Mesendoderm (in vitro differentiated cells): ENCODE measurements around the gene DUSP15.

Source experiments
- DNase-seq: peaks from one replicate; pipeline ENCODE4 v3.0.0; 2013
- H2AK5ac ChIP-seq: 2 replicates; pipeline ENCODE4 v1.6.1; 2013; ENCODE audit warnings: low read length, inconsistent platforms
- H2BK120ac ChIP-seq: 2 replicates; pipeline ENCODE4 v1.6.1; 2013; ENCODE audit warnings: low read depth, mild to moderate bottlenecking, low read length, moderate library complexity, mixed read lengths
- H2BK15ac ChIP-seq: replicated peaks from 2 replicates; pipeline ENCODE4 v1.6.1; 2013; ENCODE audit warnings: low read depth, mild to moderate bottlenecking, moderate library complexity
- H2BK5ac ChIP-seq: 2 replicates; pipeline ENCODE4 v1.6.1; 2013; ENCODE audit warnings: low read length, inconsistent platforms
- H3K18ac ChIP-seq: 2 replicates; pipeline ENCODE4 v1.6.1; 2013; ENCODE audit warnings: mild to moderate bottlenecking, low read length, mixed read lengths
- H3K23ac ChIP-seq: one replicate; pipeline ENCODE4 v1.6.1; 2013; ENCODE audit warnings: low read length
- H3K27ac ChIP-seq: 2 replicates; pipeline ENCODE4 v1.5.1; 2013; ENCODE audit warnings: low read depth, mild to moderate bottlenecking, inconsistent platforms, low read length, moderate library complexity
- H3K27me3 ChIP-seq: 2 replicates; pipeline ENCODE4 v1.6.1; 2013; ENCODE audit warnings: low read length, control low read depth, mild to moderate bottlenecking, inconsistent platforms; ENCODE audit not compliant: insufficient read depth, poor library complexity
- H3K36me3 ChIP-seq: 2 replicates; pipeline ENCODE4 v1.6.1; 2013; ENCODE audit warnings: low read length, inconsistent platforms; ENCODE audit not compliant: control insufficient read depth, insufficient read depth
- H3K4ac ChIP-seq: one replicate; pipeline ENCODE4 v1.6.1; 2013; ENCODE audit warnings: low read depth, mild to moderate bottlenecking, low read length, moderate library complexity
- H3K4me1 ChIP-seq: 2 replicates; pipeline ENCODE4 v1.6.1; 2013; ENCODE audit warnings: low read depth, low read length, inconsistent platforms; ENCODE audit not compliant: control insufficient read depth
- H3K4me2 ChIP-seq: 2 replicates; pipeline ENCODE4 v1.6.1; 2013; ENCODE audit warnings: low read length
- H3K4me3 ChIP-seq: 2 replicates; pipeline ENCODE4 v1.5.1; 2013; ENCODE audit warnings: mild to moderate bottlenecking, low read length
- H3K56ac ChIP-seq: one replicate; pipeline ENCODE4 v1.6.1; 2013; ENCODE audit warnings: low read length
- H3K79me1 ChIP-seq: 2 replicates; pipeline ENCODE4 v1.6.1; 2013; ENCODE audit warnings: low read length, inconsistent platforms
- H3K79me2 ChIP-seq: 2 replicates; pipeline ENCODE4 v1.6.1; 2013; ENCODE audit warnings: mild to moderate bottlenecking, low read length; ENCODE audit not compliant: control insufficient read depth, insufficient read depth
- H3K9ac ChIP-seq: 2 replicates; pipeline ENCODE4 v1.6.1; 2013; ENCODE audit warnings: low read length, inconsistent platforms
- H4K5ac ChIP-seq: one replicate; pipeline ENCODE4 v1.6.1; 2013; ENCODE audit warnings: low read length
- H4K8ac ChIP-seq: one replicate; pipeline ENCODE4 v1.6.1; 2013; ENCODE audit warnings: low read depth, mild to moderate bottlenecking, control low read depth, low read length, moderate library complexity
- WGBS: extraction: QIAGEN DNeasy Blood & Tissue Kit; methylation state at CpG from one replicate; pipeline ENCODE4 v1.1.7; 2013; ENCODE audit warnings: low lambda C conversion rate, missing lambda C conversion rate; ENCODE audit not compliant: insufficient coverage; ENCODE audit errors: extremely low coverage; 5-methylcytosine and 5-hydroxymethylcytosine counted together

The DUSP15 gene

DNA sequence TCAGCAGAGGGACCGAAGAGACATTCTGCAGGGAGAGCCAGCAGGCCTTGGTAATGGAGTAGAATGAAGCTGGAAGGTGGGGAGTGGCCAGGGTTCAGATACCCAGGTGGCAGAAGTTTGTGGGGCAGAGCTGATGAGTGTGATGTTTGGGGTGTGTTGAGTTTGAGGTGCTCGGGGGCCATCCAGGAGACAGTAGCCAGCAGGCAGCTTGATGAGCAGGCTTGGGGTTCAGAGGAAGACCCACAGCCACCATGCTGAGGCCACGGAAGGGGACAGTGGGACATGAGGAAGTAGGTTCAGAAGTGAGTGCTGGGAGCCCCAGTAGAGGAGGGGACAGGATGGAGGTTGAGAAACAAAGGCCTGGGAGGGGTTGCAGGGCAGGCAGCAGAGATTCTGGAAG lies 13.8 kb downstream of the DUSP15 start:
- Histone ChIP-seq H3K27ac (no peak overlapping the region), H3K4me3 (no peak overlapping the region), H3K4me1 (peaks cover 4% of the 10 kb centered on the region), H3K79me1 (no peaks in the 10 kb centered on the region), H3K18ac (no peak overlapping the region), H3K23ac (no peak overlapping the region), H4K8ac (no peak overlapping the region), H2BK5ac (no peak overlapping the region), H3K36me3 (no peaks in the 10 kb centered on the region), H3K79me2 (no peaks in the 10 kb centered on the region), H4K5ac (no peak overlapping the region), H2BK120ac (no peak overlapping the region), H2BK15ac (no peak overlapping the region), H3K27me3 (no peaks in the 10 kb centered on the region), H3K4me2 (no peak overlapping the region), H3K4ac (no peak overlapping the region), H3K9ac (no peak overlapping the region), H2AK5ac (no peak overlapping the region), H3K56ac (no peak overlapping the region)
- no CpG with 5 or more reads among the region's 3 CpGs for WGBS
- DNase-seq: no peak

DNA sequence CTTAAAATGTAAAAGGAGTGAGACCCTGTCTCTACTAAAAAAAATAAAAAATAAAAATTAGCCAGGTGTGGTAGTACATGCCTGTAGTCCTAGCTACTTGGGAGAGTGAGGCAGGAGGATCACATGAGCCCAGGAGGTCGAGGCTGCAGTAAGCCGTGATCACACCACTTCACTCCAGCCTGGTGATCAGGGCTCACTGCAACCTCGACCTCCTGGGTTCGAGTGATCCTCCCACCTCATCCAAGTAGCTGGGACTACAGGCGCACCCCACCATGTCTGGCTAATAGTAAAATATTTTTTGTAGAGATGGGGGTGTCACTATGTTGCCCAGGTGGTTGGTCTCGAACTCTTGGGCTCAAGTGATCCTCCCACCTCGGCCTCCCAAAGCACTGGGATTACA lies 16.8 kb downstream of the DUSP15 start:
- Histone ChIP-seq H3K9ac (no peak overlapping the region), H3K27me3 (peaks cover 4% of the 10 kb centered on the region), H3K4me1 (no peaks in the 10 kb centered on the region), H3K36me3 (no peaks in the 10 kb centered on the region), H3K4me3 (no peak overlapping the region), H3K56ac (no peak overlapping the region), H3K79me1 (no peaks in the 10 kb centered on the region), H4K8ac (no peak overlapping the region), H2BK5ac (no peak overlapping the region), H2AK5ac (no peak overlapping the region), H3K27ac (no peak overlapping the region), H3K4ac (no peak overlapping the region), H3K4me2 (no peak overlapping the region), H3K23ac (no peak overlapping the region), H2BK15ac (no peak overlapping the region), H4K5ac (no peak overlapping the region), H3K18ac (no peak overlapping the region), H3K79me2 (no peaks in the 10 kb centered on the region), H2BK120ac (no peak overlapping the region)
- no CpG with 5 or more reads among the region's 7 CpGs for WGBS
- no peak for DNase-seq

DNA sequence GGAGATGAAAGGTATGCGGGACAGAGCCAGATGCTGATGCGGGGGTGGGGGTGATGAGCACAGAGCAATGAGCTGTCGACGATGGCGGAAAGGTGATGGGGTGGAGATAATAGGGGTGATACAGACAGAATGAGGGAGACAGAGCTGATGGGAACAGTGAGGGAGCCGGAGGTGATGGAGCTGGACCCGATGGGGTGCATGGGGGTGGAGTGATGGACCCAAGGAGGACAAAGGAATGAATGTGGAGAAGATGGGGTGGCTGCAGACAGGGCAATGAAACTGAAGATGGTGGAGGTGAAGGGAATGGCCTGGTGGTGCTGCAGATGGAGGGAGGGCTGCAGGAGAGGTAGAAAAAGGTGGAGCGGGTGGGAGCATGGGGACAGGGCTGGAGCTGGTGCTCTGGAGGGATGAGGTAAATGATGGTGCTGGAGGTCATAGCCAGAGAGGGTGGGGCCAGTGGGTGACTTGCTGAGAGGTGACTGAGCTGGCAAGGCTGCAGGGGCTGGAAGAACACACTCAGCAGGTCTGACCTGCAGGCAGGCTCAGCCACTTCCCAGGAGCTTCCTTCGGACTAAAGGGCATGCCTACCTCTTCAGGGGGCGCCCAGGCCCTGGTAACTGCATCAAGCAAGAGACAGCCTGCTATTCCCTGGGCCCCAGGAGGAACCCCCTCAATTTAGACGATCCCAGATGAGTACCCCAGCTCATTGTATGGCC lies 18.9 kb downstream of the DUSP15 start:
- Histone ChIP-seq H3K18ac (no peak overlapping the region), H2BK120ac (no peak overlapping the region), H3K4ac (no peak overlapping the region), H2AK5ac (no peak overlapping the region), H3K23ac (no peak overlapping the region), H3K56ac (no peak overlapping the region), H4K8ac (no peak overlapping the region), H3K9ac (no peak overlapping the region), H3K79me1 (no peaks in the 10 kb centered on the region), H2BK15ac (no peak overlapping the region), H3K4me1 (no peaks in the 10 kb centered on the region), H3K27me3 (peaks cover 4% of the 10 kb centered on the region), H3K4me3 (no peak overlapping the region), H3K36me3 (no peaks in the 10 kb centered on the region), H3K27ac (no peak overlapping the region), H2BK5ac (no peak overlapping the region), H3K79me2 (no peaks in the 10 kb centered on the region), H3K4me2 (no peak overlapping the region), H4K5ac (no peak overlapping the region)
- WGBS: no CpG with 5 or more reads among the region's 11 CpGs
- no peak for DNase-seq

DNA sequence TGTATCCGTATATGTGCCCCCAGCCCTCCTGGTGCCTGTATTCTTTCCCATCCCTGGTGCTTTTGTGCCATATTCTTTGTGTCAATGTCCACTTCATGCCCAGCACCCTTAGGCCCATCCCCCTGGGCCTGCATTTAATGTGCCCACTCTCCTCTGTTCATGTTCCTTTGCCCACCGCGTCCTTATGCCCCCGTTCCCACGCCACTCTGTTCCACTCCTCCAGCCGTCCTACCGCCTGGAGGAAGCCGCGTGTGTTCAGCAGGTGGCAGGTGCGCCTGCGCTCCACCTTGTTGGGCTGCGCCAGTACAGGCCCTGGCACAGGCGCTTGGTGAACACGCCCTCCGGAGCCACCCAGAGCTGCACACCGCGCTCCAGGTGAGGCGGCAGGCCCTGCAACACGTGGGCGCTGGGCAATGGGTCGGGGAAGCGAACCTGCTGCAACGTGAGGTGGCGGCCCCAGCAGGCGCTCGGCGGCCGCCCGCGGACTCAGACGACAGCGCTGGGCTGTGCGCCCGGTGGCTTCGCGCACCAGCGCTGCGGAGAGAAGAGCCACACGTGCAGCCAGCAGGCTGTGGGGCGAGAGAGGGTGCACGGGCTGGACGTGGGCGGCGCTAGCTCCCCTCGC lies 20.9 kb downstream of the DUSP15 start:
- H3K4me2 ChIP-seq: no peak overlapping the region
- H3K27me3 ChIP-seq: peaks cover 4% of the 10 kb centered on the region
- H3K27ac ChIP-seq: no peak overlapping the region
- no peak overlapping the region for H3K23ac ChIP-seq
- no peak overlapping the region for H3K56ac ChIP-seq
- WGBS: no CpG with 5 or more reads among the region's 45 CpGs
- H2AK5ac ChIP-seq: no peak overlapping the region
- no peak overlapping the region for H4K5ac ChIP-seq
- no peaks in the 10 kb centered on the region for H3K79me2 ChIP-seq
- no peak overlapping the region for H2BK5ac ChIP-seq
- H3K4me1 ChIP-seq: no peaks in the 10 kb centered on the region
- H2BK120ac ChIP-seq: no peak overlapping the region
- no peak for DNase-seq
- H3K4ac ChIP-seq: no peak overlapping the region
- no peak overlapping the region for H2BK15ac ChIP-seq
- H3K36me3 ChIP-seq: no peaks in the 10 kb centered on the region
- H3K9ac ChIP-seq: no peak overlapping the region
- no peaks in the 10 kb centered on the region for H3K79me1 ChIP-seq
- no peak overlapping the region for H3K18ac ChIP-seq
- no peak overlapping the region for H3K4me3 ChIP-seq
- H4K8ac ChIP-seq: no peak overlapping the region

DNA sequence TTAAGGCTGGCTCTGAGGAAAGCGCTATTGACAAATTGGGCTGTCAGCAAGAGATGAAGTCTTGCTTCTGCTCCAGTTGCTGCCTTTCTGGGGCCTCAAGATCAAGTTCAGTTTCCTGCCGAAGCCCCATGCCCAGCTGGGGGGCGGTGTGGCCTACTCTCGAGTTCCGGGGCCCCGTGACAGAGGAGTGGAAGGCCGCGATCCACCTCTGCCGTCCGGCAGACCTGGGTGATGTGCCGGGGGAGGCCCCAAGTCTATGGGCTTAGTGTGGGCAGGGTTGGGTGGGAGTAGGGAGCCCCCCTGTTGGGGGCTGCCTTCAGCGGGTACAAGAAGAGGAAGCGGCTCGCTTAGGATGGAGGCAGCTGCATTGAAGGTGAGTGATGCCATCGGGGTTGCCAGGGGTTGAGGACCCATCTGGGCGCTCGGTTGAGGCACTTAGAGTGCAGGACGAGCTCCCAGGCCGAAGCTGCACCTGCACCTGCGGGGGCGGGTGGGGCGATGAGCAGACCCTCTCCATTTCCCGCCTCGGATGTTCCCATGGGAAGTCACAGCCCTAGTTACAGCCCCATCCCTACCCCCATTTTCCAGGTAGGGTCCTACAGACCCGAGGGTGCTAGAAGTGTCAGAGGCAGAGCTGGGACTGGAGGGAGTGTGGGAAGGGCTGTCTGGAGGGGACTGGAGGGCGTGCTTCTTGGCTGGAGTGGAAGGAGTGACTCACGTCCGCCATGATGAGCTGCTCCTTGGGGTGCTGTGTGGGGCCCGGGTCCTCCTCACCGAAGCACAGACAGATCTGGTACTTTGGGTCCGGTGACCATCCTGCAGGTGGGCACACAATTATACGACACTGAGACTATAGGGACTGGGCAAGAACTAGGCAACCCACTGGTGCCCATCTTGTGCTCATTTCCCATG lies 22.0 kb downstream of the DUSP15 start:
- H4K8ac ChIP-seq: no peak overlapping the region
- no peak overlapping the region for H2BK120ac ChIP-seq
- no peak overlapping the region for H3K18ac ChIP-seq
- H3K27ac ChIP-seq: no peak overlapping the region
- peaks cover 4% of the 10 kb centered on the region for H3K27me3 ChIP-seq
- H3K79me2 ChIP-seq: no peaks in the 10 kb centered on the region
- H3K79me1 ChIP-seq: no peaks in the 10 kb centered on the region
- no peak for DNase-seq
- H2BK15ac ChIP-seq: no peak overlapping the region
- no peak overlapping the region for H3K23ac ChIP-seq
- no peak overlapping the region for H2AK5ac ChIP-seq
- no peak overlapping the region for H3K56ac ChIP-seq
- H3K9ac ChIP-seq: no peak overlapping the region
- no peak overlapping the region for H3K4me2 ChIP-seq
- H3K4me1 ChIP-seq: no peaks in the 10 kb centered on the region
- H3K36me3 ChIP-seq: no peaks in the 10 kb centered on the region
- H3K4ac ChIP-seq: no peak overlapping the region
- no peak overlapping the region for H2BK5ac ChIP-seq
- H4K5ac ChIP-seq: no peak overlapping the region
- WGBS: no CpG with 5 or more reads among the region's 32 CpGs
- no peak overlapping the region for H3K4me3 ChIP-seq
